C4-2B (cell line): ENCODE measurements around the gene CD200R1L.

Experiments used
- H3K27ac ChIP-seq: fragments of 450-650 bp; 2 replicates; pipeline ENCODE4 v1.5.1; 2017
- ZFX ChIP-seq: fragments of 450-650 bp; IDR thresholded peaks from 2 replicates; pipeline ENCODE4 v1.6.1; 2017
- TF ChIP-seq, protein P1 (sequence below): fragments of 450-650 bp; conservative IDR thresholded peaks from 2 replicates; pipeline ENCODE4 v1.5.1; 2017; ENCODE audit warnings: mild to moderate bottlenecking

The CD200R1L gene

DNA sequence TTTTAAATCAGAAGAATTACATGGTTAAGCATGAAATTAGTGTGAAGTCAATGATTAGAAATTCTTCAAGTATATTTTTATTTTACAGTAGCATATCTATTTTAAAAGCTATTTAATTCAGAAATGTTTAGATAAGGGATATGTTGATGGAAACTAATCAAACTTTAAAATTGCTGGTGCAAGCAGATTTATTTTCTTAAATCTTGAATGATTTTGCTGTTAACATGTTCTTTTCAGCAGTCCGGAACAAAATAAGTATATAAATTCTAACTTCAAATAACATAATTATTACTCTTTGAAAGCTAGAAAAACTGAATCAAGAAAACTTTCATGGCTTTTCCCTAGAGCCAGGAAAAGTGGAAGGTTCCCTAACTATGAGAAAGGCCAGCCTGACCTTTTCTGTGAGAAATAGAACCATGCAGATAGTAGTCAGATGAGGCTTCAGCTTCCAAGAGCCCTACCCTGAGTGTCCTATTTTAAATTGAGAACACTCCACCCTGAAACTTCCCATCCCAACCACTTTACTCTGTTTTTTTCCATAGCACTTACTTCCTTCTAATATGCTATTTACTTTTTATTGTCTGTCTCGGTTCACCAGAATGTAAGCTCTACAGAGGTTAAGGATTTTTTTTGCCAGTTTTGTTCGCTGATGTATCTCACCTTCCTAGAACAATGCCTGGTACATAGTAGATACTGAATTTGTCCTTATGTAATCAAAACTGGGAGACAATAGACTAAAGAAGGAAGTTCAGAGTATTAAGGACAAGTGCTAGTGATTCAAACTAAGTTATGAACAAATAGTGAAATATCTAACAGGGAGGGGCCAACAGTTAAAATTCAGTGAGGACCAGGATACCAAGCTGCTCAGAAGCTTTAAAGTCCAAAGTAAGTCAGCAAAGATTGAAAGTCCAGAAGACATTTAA, 66.8 kb downstream of the CD200R1L start:
- TF ChIP-seq, protein P1, sequence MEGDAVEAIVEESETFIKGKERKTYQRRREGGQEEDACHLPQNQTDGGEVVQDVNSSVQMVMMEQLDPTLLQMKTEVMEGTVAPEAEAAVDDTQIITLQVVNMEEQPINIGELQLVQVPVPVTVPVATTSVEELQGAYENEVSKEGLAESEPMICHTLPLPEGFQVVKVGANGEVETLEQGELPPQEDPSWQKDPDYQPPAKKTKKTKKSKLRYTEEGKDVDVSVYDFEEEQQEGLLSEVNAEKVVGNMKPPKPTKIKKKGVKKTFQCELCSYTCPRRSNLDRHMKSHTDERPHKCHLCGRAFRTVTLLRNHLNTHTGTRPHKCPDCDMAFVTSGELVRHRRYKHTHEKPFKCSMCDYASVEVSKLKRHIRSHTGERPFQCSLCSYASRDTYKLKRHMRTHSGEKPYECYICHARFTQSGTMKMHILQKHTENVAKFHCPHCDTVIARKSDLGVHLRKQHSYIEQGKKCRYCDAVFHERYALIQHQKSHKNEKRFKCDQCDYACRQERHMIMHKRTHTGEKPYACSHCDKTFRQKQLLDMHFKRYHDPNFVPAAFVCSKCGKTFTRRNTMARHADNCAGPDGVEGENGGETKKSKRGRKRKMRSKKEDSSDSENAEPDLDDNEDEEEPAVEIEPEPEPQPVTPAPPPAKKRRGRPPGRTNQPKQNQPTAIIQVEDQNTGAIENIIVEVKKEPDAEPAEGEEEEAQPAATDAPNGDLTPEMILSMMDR = no peak
- TF ChIP-seq ZFX = no peak
- no peak overlapping the region for H3K27ac ChIP-seq

DNA sequence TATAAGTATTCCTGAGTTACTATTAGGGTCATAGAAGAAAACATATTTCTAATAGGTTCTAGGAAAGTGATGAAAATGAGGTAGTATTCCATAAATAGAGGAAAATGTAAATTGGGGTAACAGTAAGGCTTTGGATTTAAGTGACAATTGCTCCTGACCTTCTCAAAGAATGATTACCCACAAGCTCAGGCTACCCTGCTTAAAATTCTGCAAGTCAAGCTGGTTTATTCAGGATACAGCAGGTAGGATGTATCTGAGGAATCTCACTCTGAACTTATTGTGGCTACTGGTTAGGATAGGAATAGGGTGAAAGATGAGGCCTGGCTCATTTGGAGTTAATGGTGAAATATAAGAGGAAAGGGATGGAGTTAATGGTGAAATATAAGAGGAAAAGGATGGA, 67.7 kb downstream of the CD200R1L start:
- TF ChIP-seq, protein P1 = no peak
- no peak for TF ChIP-seq ZFX
- no peak overlapping the region for H3K27ac ChIP-seq

DNA sequence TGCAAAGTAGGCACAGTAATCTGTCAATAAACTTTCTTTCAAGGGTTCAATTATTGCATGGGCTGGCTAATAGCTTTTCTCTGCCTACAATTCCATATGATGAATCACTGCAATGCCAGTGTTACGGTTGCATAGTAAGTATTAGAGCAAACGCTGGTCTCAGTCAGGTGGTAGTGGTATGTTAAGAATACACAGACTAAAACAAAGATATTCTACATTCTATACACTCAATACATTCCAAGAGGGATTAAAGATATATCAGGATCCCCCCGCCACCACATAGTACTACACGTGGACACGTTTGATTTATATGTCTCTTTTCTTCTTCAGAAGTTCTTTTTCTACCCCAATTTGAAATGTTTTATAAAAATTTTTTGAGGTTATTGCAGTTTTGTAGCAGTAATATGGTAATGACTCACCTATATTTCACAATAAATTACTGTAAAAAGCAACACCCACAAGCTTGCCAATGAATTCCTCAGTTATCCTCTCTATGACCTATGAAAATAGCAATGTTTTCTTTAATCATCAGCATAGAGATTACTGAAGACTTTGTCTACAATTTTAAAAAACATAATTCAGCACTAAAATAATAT, 68.2 kb downstream of the CD200R1L start:
- no peak overlapping the region for H3K27ac ChIP-seq

DNA sequence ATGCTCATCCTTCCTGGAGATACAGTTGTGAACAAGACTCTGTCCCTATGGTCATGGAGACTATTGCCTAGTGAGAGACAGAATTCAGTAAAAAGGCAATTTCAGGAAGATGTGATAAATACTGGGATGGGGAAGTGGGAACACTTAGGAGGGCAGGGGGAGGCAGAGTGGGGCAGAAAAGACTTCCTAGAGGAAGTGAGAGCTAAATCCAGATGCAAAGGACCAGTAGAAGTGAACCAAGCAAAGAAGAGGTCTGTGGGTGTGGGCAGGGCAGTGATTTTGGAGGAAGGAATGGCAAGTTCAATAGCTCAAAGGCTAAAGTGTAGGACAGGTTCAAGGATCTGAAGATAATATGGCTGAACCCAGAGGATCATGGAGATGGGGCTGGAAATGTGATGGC, 68.9 kb downstream of the CD200R1L start:
- TF ChIP-seq, protein P1 = no peak
- no peak for TF ChIP-seq ZFX

More for the DNA sequence above, 68.2 kb downstream of the CD200R1L start:
- no peak for TF ChIP-seq ZFX
- TF ChIP-seq, protein P1 = no peak

DNA sequence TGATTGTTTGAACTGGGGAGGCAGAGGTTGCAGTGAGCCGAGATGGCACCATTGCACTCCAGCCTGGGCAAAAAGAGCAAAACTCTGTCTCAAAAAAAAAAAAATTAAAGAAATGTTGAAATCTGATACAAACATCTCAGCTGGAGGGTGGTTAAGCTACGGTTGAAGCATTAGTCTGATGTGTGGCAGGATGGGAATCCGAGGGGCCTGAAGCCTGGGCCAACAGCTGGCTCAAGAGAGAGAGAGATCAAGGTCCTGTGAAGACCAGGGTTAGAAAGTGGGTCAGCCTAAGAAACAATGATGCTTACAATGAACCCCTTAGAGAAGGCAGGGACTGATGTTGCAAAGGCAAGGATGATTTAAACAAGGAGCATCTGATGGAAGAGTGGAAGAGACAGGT, 69.8 kb downstream of the CD200R1L start:
- TF ChIP-seq, protein P1 = no peak
- no peak for TF ChIP-seq ZFX
- H3K27ac ChIP-seq = no peak overlapping the region

More for the DNA sequence above, 68.9 kb downstream of the CD200R1L start:
- H3K27ac ChIP-seq = no peak overlapping the region

DNA sequence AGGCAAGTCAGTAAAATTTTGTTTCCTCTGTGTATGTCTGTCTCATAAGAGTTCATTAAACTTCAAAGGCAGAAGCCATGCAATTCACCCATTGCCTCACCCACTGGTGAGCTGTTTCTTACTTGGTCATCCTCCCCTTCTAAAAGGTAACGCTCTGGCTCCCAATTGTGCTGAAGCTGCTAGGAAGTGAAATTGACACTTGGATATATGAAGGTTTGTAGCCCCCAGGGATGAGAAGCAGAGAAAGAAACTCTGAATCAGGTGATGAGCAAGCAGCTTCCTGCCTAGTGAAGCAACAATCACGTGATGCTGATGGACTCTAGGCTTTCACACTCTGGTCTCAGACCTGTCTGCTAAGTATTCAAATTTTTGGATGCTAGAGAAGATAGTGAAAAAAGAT, 70.7 kb downstream of the CD200R1L start:
- H3K27ac ChIP-seq = no peak overlapping the region
- no peak for TF ChIP-seq ZFX
- TF ChIP-seq, protein P1 = no peak

DNA sequence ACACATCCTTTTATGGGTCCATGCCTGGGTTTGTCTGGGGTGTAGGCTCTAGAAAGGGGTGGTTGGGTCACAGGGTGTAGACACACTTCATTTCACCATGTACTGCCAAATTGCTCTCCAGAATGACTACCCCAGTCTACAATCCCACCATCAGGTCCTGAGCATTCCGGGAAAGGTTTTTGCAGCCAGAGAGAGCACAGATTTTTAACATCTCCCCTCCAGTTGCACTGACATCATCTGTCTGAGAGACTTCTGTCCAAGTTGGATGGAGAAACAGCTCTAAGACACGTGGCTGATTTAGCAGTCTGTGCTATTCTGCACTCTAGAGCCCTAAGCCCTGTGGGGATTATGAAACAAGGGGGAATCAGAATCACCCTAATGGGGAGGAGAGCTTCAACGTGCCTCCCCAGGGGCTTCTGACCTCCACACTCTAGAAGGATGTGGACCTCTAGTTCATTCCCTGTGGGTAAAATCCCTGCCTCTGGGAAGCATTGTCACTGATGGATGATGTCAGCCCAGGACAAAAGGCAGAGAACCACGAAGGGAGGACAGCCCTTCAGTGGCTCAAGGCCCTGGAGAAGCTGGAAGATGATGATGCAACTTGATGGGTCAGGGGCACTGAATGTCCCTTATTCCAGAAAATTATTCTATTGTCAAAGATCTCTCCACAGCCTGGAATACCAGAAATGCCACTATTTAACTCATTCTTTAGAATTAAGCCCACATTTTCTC, 71.5 kb downstream of the CD200R1L start:
- H3K27ac ChIP-seq = no peak overlapping the region
- no peak for TF ChIP-seq ZFX
- TF ChIP-seq, protein P1 = no peak
